HepG2 (cell line): ENCODE measurements around the gene HRC. TPM values are rescaled to one million over a fixed set of nuclear protein-coding genes. Genes with fewer than 3 reads are reported as not detected.
A peak's percentile ranks its signal among the peaks of the same experiment; 100 is the strongest.

Source experiments
- ASH2L ChIP-seq: fragments of 300-600, 200-600 bp; sonication (generic); IDR thresholded peaks from 2 replicates; pipeline ENCODE4 v1.7.0; 2017; ENCODE audit warnings: low read depth, mild to moderate bottlenecking, moderate library complexity, mixed read lengths, low read length; ENCODE audit not compliant: insufficient read length
- ATF7-NPFF ChIP-seq: sonication (generic); formaldehyde crosslinking; IDR thresholded peaks from 2 replicates; pipeline ENCODE4 v1.8.1; 2023; ENCODE audit warnings: mild to moderate bottlenecking, low read depth, missing genetic modification reagents, moderate library complexity
- CREBL2 ChIP-seq: sonication (generic); formaldehyde crosslinking; IDR thresholded peaks from 2 replicates; pipeline ENCODE4 v1.8.1; 2023; ENCODE audit warnings: missing genetic modification reagents, mild to moderate bottlenecking, borderline replicate concordance
- GTF3A ChIP-seq: sonication (generic); formaldehyde crosslinking; conservative IDR thresholded peaks from 2 replicates; pipeline ENCODE4 v1.4.0; 2020; ENCODE audit warnings: mild to moderate bottlenecking, missing genetic modification reagents
- JUN ChIP-seq: sonication (generic); formaldehyde crosslinking; IDR thresholded peaks from 2 replicates; pipeline ENCODE4 v1.4.0; 2020; ENCODE audit warnings: mild to moderate bottlenecking, missing genetic modification reagents
- PCBP1 ChIP-seq: fragments of 200-400 bp; formaldehyde crosslinking; IDR thresholded peaks from 2 replicates; pipeline ENCODE4 v1.6.1; 2017; ENCODE audit warnings: mild to moderate bottlenecking, low read depth, low read length, borderline replicate concordance
- TCF7 ChIP-seq: sonication (generic); IDR thresholded peaks from 2 replicates; pipeline ENCODE4 v1.6.1; 2016; ENCODE audit warnings: antibody characterized with exemption, low read depth
- TFAP4 ChIP-seq: sonication (generic); IDR thresholded peaks from 2 replicates; pipeline ENCODE4 v1.6.1; 2016; ENCODE audit warnings: low read depth, borderline replicate concordance
- ZFP36L1 ChIP-seq: sonication (generic); formaldehyde crosslinking; IDR thresholded peaks from 2 replicates; pipeline ENCODE4 v1.8.0; 2022; ENCODE audit warnings: mild to moderate bottlenecking, missing genetic modification reagents, moderate library complexity
- ZMAT3 ChIP-seq: sonication (generic); formaldehyde crosslinking; conservative IDR thresholded peaks from 2 replicates; pipeline ENCODE4 v1.7.0; 2021; ENCODE audit warnings: missing genetic modification reagents
- ZNF234 ChIP-seq: sonication (generic); formaldehyde crosslinking; conservative IDR thresholded peaks from 2 replicates; pipeline ENCODE4 v1.5.1; 2020; ENCODE audit warnings: mild to moderate bottlenecking, missing genetic modification reagents
- ZNF24 ChIP-seq: fragments of 450-650 bp; IDR thresholded peaks from 2 replicates; pipeline ENCODE4 v1.6.1; 2017; ENCODE audit warnings: antibody characterized with exemption, mild to moderate bottlenecking
- ZNF30 ChIP-seq: sonication (generic); formaldehyde crosslinking; IDR thresholded peaks from 2 replicates; pipeline ENCODE4 v1.5.0; 2020; ENCODE audit warnings: mild to moderate bottlenecking, missing genetic modification reagents
- ZNF543 ChIP-seq: sonication (generic); formaldehyde crosslinking; IDR thresholded peaks from 2 replicates; pipeline ENCODE4 v1.4.0; 2020; ENCODE audit warnings: mild to moderate bottlenecking, missing genetic modification reagents
- polyA plus RNA-seq, 8 experiments: library from polyadenylated mRNA; depleted of rRNA in 3 of 8; stranded (reverse) in 7 of 8; unstranded in 1 of 8; fragments of >200 nt; fragmentation: Illumina TruSeq in 4 of 8; extraction: Trizol in 4 of 8; gene quantifications; 2 replicates each; pipeline versions ENCODE4 v1.2.1 to v1.2.3, GENCODE V29; 2011 to 2016; ENCODE audit warnings: low read depth in 4 of 8, missing spikeins in 1 of 8, mixed read lengths in 1 of 8; ENCODE audit not compliant: insufficient read depth in 1 of 8
- total RNA-seq, 5 experiments: library from RNA; depleted of rRNA; stranded (reverse); fragments of >200 nt; fragmentation: Illumina TruSeq; extraction: Trizol; gene quantifications; 2 replicates each; pipeline ENCODE4 v1.2.3, GENCODE V29; 2016; ENCODE audit warnings: low read depth in 1 of 5
- TF ChIP-seq, protein P1 (sequence below): sonication (generic); formaldehyde crosslinking; IDR thresholded peaks from 2 replicates; pipeline ENCODE4 v1.5.0; 2020; ENCODE audit warnings: mild to moderate bottlenecking, missing genetic modification reagents, borderline replicate concordance
- TF ChIP-seq, protein P2 (sequence below): IDR thresholded peaks from 2 replicates; pipeline ENCODE4 v1.6.1; 2016

Gene HRC
- total and polyA plus RNA-seq, 2 of the 13 experiments (the other 11 are each of a cell fraction or from before 2014, with no cell fraction given): 3.6 to 15.4 TPM

- TF ChIP-seq, protein P1, sequence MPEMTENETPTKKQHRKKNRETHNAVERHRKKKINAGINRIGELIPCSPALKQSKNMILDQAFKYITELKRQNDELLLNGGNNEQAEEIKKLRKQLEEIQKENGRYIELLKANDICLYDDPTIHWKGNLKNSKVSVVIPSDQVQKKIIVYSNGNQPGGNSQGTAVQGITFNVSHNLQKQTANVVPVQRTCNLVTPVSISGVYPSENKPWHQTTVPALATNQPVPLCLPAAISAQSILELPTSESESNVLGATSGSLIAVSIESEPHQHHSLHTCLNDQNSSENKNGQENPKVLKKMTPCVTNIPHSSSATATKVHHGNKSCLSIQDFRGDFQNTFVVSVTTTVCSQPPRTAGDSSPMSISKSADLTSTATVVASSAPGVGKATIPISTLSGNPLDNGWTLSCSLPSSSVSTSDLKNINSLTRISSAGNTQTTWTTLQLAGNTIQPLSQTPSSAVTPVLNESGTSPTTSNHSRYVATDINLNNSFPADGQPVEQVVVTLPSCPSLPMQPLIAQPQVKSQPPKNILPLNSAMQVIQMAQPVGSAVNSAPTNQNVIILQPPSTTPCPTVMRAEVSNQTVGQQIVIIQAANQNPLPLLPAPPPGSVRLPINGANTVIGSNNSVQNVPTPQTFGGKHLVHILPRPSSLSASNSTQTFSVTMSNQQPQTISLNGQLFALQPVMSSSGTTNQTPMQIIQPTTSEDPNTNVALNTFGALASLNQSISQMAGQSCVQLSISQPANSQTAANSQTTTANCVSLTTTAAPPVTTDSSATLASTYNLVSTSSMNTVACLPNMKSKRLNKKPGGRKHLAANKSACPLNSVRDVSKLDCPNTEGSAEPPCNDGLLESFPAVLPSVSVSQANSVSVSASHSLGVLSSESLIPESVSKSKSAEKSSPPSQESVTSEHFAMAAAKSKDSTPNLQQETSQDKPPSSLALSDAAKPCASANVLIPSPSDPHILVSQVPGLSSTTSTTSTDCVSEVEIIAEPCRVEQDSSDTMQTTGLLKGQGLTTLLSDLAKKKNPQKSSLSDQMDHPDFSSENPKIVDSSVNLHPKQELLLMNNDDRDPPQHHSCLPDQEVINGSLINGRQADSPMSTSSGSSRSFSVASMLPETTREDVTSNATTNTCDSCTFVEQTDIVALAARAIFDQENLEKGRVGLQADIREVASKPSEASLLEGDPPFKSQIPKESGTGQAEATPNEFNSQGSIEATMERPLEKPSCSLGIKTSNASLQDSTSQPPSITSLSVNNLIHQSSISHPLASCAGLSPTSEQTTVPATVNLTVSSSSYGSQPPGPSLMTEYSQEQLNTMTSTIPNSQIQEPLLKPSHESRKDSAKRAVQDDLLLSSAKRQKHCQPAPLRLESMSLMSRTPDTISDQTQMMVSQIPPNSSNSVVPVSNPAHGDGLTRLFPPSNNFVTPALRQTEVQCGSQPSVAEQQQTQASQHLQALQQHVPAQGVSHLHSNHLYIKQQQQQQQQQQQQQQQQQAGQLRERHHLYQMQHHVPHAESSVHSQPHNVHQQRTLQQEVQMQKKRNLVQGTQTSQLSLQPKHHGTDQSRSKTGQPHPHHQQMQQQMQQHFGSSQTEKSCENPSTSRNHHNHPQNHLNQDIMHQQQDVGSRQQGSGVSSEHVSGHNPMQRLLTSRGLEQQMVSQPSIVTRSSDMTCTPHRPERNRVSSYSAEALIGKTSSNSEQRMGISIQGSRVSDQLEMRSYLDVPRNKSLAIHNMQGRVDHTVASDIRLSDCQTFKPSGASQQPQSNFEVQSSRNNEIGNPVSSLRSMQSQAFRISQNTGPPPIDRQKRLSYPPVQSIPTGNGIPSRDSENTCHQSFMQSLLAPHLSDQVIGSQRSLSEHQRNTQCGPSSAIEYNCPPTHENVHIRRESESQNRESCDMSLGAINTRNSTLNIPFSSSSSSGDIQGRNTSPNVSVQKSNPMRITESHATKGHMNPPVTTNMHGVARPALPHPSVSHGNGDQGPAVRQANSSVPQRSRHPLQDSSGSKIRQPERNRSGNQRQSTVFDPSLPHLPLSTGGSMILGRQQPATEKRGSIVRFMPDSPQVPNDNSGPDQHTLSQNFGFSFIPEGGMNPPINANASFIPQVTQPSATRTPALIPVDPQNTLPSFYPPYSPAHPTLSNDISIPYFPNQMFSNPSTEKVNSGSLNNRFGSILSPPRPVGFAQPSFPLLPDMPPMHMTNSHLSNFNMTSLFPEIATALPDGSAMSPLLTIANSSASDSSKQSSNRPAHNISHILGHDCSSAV (CRISPR knock-in tag): no peak
- TF ChIP-seq JUN (no peak), ASH2L (no peak), ZNF543 (CRISPR knock-in tag) (no peak), ATF7-NPFF (peak; percentile 57; the same call in 1 of the 2 replicates), CREBL2 (CRISPR knock-in tag) (no peak), ZNF24 (no peak), ZNF30 (CRISPR knock-in tag) (no peak), ZFP36L1 (CRISPR knock-in tag) (no peak; the same call in 1 of the 2 replicates), PCBP1 (0 out of 2 replicates have a peak, but pooled peaks have one; percentile 31), GTF3A (CRISPR knock-in tag) (no peak), ZNF234 (CRISPR knock-in tag) (no peak), TCF7 (no peak), ZMAT3 (CRISPR knock-in tag) (no peak), TFAP4 (no peak)
- TF ChIP-seq, protein P2, sequence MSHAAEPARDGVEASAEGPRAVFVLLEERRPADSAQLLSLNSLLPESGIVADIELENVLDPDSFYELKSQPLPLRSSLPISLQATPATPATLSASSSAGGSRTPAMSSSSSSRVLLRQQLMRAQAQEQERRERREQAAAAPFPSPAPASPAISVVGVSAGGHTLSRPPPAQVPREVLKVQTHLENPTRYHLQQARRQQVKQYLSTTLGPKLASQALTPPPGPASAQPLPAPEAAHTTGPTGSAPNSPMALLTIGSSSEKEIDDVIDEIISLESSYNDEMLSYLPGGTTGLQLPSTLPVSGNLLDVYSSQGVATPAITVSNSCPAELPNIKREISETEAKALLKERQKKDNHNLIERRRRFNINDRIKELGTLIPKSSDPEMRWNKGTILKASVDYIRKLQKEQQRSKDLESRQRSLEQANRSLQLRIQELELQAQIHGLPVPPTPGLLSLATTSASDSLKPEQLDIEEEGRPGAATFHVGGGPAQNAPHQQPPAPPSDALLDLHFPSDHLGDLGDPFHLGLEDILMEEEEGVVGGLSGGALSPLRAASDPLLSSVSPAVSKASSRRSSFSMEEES: peak; percentile 54; the same call in 1 of the 2 replicates
Observed at GRCh38 chr19:49157445-49158224, 2.4 kb upstream of the HRC start, which contains the start of gene TRPM4 (continued).
